HG02759 (cell line): ENCODE data around the gene KSR1.
"Not testable (repeated sequence)": the region's sequence is repeated elsewhere in the genome, so short reads cannot be mapped to it uniquely, and the experiment has no call there.

Source experiments
- ATAC-seq: cut with Tn5 transposase; IDR thresholded peaks from one replicate; pipeline ENCODE4 v1.9.1; 2021; ENCODE audit warnings: mild to moderate bottlenecking, moderate library complexity; ENCODE audit not compliant: unreplicated experiment

The KSR1 gene

GRCh38 chr17:27671591-27671910 is 215.3 kb downstream of the KSR1 start:
- ATAC-seq: no peak

DNA sequence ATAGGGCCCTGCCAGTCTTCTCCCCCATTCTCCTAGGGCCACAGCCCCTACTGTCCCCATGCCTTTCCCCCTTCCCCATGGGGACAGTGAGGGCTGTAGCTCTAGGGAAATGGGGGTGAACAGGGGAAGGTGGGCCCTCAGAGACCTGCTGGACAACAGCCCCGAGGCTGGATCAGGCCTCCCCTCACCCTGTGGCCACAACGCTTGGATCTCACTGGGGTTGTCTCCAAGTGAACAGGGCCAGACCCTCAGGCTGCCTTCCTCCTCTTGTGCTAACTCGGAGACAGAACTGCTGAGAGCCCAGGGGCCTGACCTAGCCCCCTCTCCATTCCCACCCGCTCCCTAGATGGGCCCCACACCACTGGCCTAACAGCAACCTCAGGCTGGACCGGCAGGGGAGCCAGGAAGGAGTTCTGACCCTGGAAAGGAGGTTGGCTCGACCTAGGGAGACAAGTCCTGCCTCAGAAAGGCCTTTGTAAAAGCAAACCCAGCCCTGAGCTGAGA is 215.8 kb downstream of the KSR1 start:
- ATAC-seq: not testable (repeated sequence)

GRCh38 chr17:27674335-27674734 is 218.1 kb downstream of the KSR1 start:
- ATAC-seq: no peak
